Measurements from ENCODE around the gene ADAMTS9. TPM values are rescaled to one million over a fixed set of nuclear protein-coding genes. Genes with fewer than 3 reads are reported as not detected.

Gene ADAMTS9
- total and polyA plus RNA-seq, 4 donors, result 7.0 to 212 (median 91.2) TPM

DNA sequence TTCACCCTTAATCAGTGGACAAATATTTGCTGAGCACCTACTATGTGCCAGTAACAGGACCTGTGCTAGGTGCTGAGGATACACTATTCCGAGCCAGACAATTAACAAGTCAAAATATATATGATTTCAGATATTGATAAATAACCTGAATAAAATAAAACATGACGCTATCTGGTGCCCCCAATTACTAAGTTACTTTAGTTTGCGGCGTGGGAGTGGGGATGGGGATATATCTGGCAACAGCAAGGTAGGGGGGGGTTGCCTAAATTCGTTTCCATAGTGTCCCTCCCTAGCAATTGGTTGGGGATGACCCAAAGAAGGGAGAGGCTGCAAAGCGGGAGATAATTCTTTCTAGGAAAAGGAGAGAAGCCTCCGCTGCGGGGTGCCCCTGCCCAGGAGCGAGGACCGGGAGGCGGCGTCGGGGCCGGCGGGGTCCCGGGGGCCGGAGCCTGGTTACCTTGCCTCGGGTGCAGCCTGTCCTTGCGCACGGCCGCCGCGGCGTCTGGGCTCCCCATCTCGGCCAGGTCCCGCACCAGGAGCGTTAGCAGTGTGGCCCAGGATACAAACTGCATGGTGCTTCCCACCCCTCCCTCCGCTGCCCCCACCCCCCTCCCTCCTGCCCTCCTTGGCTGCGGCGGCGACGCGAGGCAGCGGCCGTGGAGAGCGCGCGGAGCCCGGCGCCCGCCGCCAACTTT lies 567 bp downstream of the ADAMTS9 start:
- Histone ChIP-seq H3K9me3 (ENCODE audit: control insufficient read depth, low read length) (no peaks in the 10 kb centered on the region), H3K36me3 (ENCODE audit: control insufficient read depth in 1 of 2, insufficient read depth in 2 of 2, low read length in 1 of 2) (no peaks in the 10 kb centered on the region), H3K27me3 (ENCODE audit: control insufficient read depth in 1 of 2, insufficient read depth in 2 of 2, low read length in 1 of 2) (no peaks in the 10 kb centered on the region), H3K4me1 (ENCODE audit: control insufficient read depth in 1 of 2, insufficient read depth in 2 of 2, low read length in 2 of 2) (peaks cover 0 to 9% of the 10 kb centered on the region in 2 donors), H3K27ac (ENCODE audit: low read depth in 1 of 2, low read length in 2 of 2) (peak overlapping the region; percentile 68 to 92), H3K4me3 (ENCODE audit: low read length in 2 of 2) (peak overlapping the region; percentile 76 to 88)
- 0 to 1% methylated on average over 26 to 42 of the region's 42 CpGs for WGBS, 2 donors
- intact Hi-C loops (cut with DNase I), result loop anchor here (2.0 to 10.0 kb wide), 8 partner anchors 50 to 558 kb away; no protein-coding TSS in a partner anchor
- DNase-seq (peak in 1 of 2 donors; percentile 55), ATAC-seq (ENCODE audit: low FRiP score) (no peak)

DNA sequence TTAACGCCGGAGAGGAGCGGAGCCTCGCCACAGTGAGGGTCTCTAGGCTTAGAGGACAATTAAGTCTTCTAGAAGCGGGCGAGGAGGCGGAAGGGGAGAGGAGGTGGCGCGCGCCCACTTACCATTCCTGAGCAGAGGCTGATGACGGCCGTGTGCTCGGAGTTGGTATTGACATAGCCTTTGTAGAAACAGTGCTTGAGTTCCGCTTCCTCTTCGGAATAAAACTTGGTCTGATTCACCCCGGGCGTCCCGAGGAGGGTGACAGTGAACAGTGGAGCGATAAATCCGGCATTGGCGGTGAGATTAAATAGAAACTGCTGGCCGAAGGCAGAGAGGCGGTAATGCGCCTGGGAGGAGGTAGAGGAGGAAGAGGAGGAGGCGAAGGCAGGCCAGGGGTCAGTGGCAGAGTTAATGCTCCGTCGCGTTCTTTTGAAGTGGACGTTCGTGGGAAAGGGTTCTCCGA lies 1.3 kb downstream of the ADAMTS9 start:
- no peak for DNase-seq
- Histone ChIP-seq H3K27me3 (ENCODE audit: control insufficient read depth in 1 of 2, insufficient read depth in 2 of 2, low read length in 1 of 2) (no peaks in the 10 kb centered on the region), H3K36me3 (ENCODE audit: control insufficient read depth in 1 of 2, insufficient read depth in 2 of 2, low read length in 1 of 2) (no peaks in the 10 kb centered on the region), H3K4me3 (ENCODE audit: low read length in 2 of 2) (peak overlapping the region; percentile 76 to 88), H3K4me1 (ENCODE audit: control insufficient read depth in 1 of 2, insufficient read depth in 2 of 2, low read length in 2 of 2) (peaks cover 0 to 9% of the 10 kb centered on the region in 2 donors), H3K27ac (ENCODE audit: low read depth in 1 of 2, low read length in 2 of 2) (peak overlapping the region; percentile 16 to 92), H3K9me3 (ENCODE audit: control insufficient read depth, low read length) (no peaks in the 10 kb centered on the region)
- ATAC-seq (ENCODE audit: low FRiP score), result peak; percentile 45
- intact Hi-C loops (cut with DNase I), result loop anchor here (2.0 to 10.0 kb wide), 8 partner anchors 51 to 558 kb away; no protein-coding TSS in a partner anchor
- WGBS, 2 donors, result 0 to 1% methylated on average over 31 of the region's 31 CpGs

DNA sequence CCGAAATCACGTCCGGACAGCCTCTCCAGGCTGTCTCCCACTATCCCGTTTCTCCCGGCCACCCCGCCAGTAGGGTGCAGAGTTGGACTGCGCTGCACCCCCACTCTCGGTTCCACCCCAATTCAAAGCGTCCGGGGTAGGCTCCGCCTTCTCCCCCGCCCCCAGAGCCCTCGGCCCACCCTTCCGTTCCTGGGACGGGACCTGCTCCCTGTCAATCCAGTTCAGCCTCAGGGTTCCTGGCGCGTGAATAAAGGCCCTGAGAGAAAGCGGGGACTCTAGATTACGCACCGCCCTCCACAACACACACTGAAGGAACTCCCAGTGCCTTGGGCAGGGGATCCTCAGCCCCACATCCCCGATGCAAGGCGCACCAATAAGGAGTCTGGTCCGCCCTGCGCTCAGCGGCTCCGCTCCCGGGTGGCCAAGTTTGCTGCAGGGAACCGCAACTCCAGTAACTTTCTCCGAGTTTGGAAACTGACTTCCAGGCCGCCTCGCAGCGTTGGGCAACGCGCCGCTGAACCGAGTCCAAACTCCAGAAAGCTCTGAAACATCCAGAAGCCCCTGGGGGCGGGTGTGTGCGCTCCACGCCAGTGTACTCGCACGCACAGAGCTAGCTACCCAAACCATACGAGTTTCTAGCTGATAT lies 1.9 kb downstream of the ADAMTS9 start:
- Histone ChIP-seq H3K4me3 (ENCODE audit: low read length in 2 of 2) (peak overlapping the region; percentile 76 to 88), H3K9me3 (ENCODE audit: control insufficient read depth, low read length) (no peaks in the 10 kb centered on the region), H3K27me3 (ENCODE audit: control insufficient read depth in 1 of 2, insufficient read depth in 2 of 2, low read length in 1 of 2) (no peaks in the 10 kb centered on the region), H3K36me3 (ENCODE audit: control insufficient read depth in 1 of 2, insufficient read depth in 2 of 2, low read length in 1 of 2) (peaks cover 0 to under 1% of the 10 kb centered on the region in 2 donors), H3K4me1 (ENCODE audit: control insufficient read depth in 1 of 2, insufficient read depth in 2 of 2, low read length in 2 of 2) (peaks cover 0 to 13% of the 10 kb centered on the region in 2 donors), H3K27ac (ENCODE audit: low read depth in 1 of 2, low read length in 2 of 2) (peak overlapping the region; percentile 84 to 97)
- peak; percentile 93 for ATAC-seq (ENCODE audit: low FRiP score)
- intact Hi-C loops (cut with DNase I), result loop anchor here (2.0 to 10.0 kb wide), 8 partner anchors 51 to 559 kb away; no protein-coding TSS in a partner anchor
- peak; percentile 93 to 96 for DNase-seq
- 0% methylated on average over 42 of the region's 42 CpGs for WGBS, 2 donors

DNA sequence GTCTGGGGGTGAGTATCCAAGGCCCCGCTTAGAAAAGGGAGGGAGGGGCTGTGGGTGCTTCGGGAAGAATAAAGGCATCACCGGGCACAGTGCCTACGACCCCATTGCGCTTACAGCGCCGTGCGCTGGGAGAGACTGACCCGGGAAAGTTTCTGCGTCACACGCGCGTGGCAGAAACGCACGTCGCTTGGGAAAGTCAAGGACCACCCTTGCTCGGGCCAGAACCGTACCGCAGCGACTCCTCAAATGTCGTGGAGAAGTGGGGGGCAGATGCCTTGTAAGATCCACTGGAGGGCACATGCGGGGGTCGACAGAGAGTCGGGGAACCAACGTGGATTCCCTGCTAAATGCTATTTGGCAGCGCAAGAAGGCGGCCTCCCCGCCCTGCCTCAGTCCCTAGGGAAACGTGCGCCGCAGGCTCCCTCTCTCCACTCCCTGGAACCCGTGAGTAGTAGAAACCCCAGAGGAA lies 2.4 kb downstream of the ADAMTS9 start:
- Histone ChIP-seq H3K36me3 (ENCODE audit: control insufficient read depth in 1 of 2, insufficient read depth in 2 of 2, low read length in 1 of 2) (peaks cover 1 to 2% of the 10 kb centered on the region in 2 donors), H3K27ac (ENCODE audit: low read depth in 1 of 2, low read length in 2 of 2) (peak overlapping the region; percentile 84 to 97), H3K9me3 (ENCODE audit: control insufficient read depth, low read length) (no peaks in the 10 kb centered on the region), H3K4me3 (ENCODE audit: low read length in 2 of 2) (peak overlapping the region; percentile 76 to 88), H3K4me1 (ENCODE audit: control insufficient read depth in 1 of 2, insufficient read depth in 2 of 2, low read length in 2 of 2) (peaks cover 0 to 13% of the 10 kb centered on the region in 2 donors), H3K27me3 (ENCODE audit: control insufficient read depth in 1 of 2, insufficient read depth in 2 of 2, low read length in 1 of 2) (no peaks in the 10 kb centered on the region)
- intact Hi-C loops (cut with DNase I), result loop anchor here (5.0 to 10.0 kb wide), 7 partner anchors 52 to 559 kb away; no protein-coding TSS in a partner anchor
- 0 to 1% methylated on average over 32 of the region's 32 CpGs for WGBS, 2 donors
- ATAC-seq (ENCODE audit: low FRiP score), result peak; percentile 57
- DNase-seq, result peak; percentile 74 to 85

DNA sequence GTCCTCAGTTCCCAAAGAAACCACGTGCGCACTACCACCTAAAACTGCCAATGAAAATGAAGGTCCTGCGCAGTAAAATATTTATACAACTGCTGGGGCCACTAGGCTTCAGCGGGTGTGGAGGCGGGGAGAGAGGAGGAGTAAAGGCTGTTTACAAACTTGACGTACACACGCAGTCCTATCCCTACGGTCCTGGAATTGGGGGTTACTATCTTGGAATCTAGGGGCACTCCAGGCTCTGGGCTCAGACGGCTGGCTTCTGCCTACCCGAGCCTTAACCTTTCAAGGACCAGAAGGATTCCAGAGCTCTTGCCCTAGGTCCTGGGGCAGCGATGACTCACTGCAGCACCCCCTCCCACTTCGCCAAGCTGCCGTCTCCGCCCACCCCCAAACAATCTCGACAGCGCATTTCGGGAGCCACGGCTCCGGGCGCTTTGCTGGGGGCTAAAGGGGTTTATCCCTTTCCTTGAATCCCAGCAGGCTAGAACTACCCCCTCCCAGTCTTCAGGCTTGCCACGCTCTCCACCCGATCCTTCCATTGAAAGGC lies 3.0 kb downstream of the ADAMTS9 start:
- no peaks in the 10 kb centered on the region for H3K9me3 ChIP-seq (ENCODE audit: control insufficient read depth, low read length)
- intact Hi-C loops (cut with DNase I), result loop anchor here (5.0 to 10.0 kb wide), 7 partner anchors 53 to 560 kb away; no protein-coding TSS in a partner anchor
- WGBS, 2 donors, result 1% methylated on average over 22 of the region's 22 CpGs
- H3K36me3 ChIP-seq (ENCODE audit: control insufficient read depth in 1 of 2, insufficient read depth in 2 of 2, low read length in 1 of 2), result peaks cover 2 to 3% of the 10 kb centered on the region in 2 donors
- H3K27ac ChIP-seq (ENCODE audit: low read depth in 1 of 2, low read length in 2 of 2), result peak overlapping the region; percentile 84 to 97
- peak; percentile 62 for ATAC-seq (ENCODE audit: low FRiP score)
- DNase-seq, result peak; percentile 72 to 87
- peak overlapping the region; percentile 76 to 88 for H3K4me3 ChIP-seq (ENCODE audit: low read length in 2 of 2)
- H3K27me3 ChIP-seq (ENCODE audit: control insufficient read depth in 1 of 2, insufficient read depth in 2 of 2, low read length in 1 of 2), result no peaks in the 10 kb centered on the region
- H3K4me1 ChIP-seq (ENCODE audit: control insufficient read depth in 1 of 2, insufficient read depth in 2 of 2, low read length in 2 of 2), result peaks cover 0 to 13% of the 10 kb centered on the region in 2 donors

DNA sequence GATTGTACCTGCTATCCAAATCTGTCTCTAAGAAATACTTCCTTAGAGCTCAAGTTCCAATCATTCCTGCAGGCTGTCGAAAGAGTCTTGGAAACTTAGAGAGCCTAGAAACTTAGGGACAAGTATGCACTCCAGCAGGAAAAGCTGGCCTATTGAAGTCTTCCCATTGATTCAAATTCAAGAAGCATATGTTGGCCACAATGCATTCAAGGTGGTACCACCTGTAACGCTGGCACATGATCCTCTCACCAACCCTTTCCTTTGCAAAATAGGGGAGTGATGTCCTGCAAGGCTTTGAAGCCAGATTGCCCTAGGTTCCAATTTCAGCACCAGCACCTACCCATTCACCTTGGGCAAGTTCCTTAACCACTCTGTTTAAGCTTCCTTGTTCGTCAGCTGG lies 6.0 kb downstream of the ADAMTS9 start:
- Histone ChIP-seq H3K27me3 (ENCODE audit: control insufficient read depth in 1 of 2, insufficient read depth in 2 of 2, low read length in 1 of 2) (no peaks in the 10 kb centered on the region), H3K4me3 (ENCODE audit: low read length in 2 of 2) (no peak overlapping the region), H3K4me1 (ENCODE audit: control insufficient read depth in 1 of 2, insufficient read depth in 2 of 2, low read length in 2 of 2) (peaks cover 9 to 10% of the 10 kb centered on the region in 2 donors), H3K9me3 (ENCODE audit: control insufficient read depth, low read length) (no peaks in the 10 kb centered on the region), H3K27ac (ENCODE audit: low read depth in 1 of 2, low read length in 2 of 2) (no peak overlapping the region), H3K36me3 (ENCODE audit: control insufficient read depth in 1 of 2, insufficient read depth in 2 of 2, low read length in 1 of 2) (peaks cover 2 to 6% of the 10 kb centered on the region in 2 donors)
- 42 to 54% methylated on average over 3 of the region's 3 CpGs for WGBS, 2 donors
- DNase-seq (no peak), ATAC-seq (ENCODE audit: low FRiP score) (no peak)
- intact Hi-C loops (cut with DNase I), result loop anchor here (10.0 kb wide), 3 partner anchors 143 to 563 kb away; no protein-coding TSS in a partner anchor

DNA sequence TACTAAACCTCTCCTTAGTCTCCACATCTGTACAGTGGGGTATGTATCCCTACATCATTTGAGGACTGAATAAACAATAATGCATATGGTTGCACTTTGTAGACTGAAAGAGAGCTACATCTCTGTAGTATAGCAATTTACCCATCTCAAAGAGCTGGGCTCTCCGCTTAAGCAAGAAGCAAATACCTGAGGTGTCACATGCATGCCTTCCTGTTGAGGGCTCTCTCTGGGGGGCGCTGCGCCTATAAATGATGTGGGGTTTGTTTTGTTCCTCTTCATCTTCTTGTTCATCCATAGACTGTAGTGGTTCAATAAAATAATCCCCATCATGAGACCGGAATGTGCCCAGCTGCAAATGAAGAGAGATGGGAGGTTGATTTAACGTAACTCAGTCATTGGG lies 6.8 kb downstream of the ADAMTS9 start:
- H3K36me3 ChIP-seq (ENCODE audit: control insufficient read depth in 1 of 2, insufficient read depth in 2 of 2, low read length in 1 of 2), result peaks cover 2 to 6% of the 10 kb centered on the region in 2 donors
- H3K27me3 ChIP-seq (ENCODE audit: control insufficient read depth in 1 of 2, insufficient read depth in 2 of 2, low read length in 1 of 2), result no peaks in the 10 kb centered on the region
- DNase-seq (no peak), ATAC-seq (ENCODE audit: low FRiP score) (no peak)
- H3K4me3 ChIP-seq (ENCODE audit: low read length in 2 of 2), result no peak overlapping the region
- WGBS, 2 donors, result 81 to 89% methylated on average over 5 of the region's 5 CpGs
- intact Hi-C loops (cut with DNase I), result loop anchor here (10.0 kb wide), 3 partner anchors 144 to 564 kb away; no protein-coding TSS in a partner anchor
- peak overlapping the region in 1 of 2 donors; percentile 12 for H3K27ac ChIP-seq (ENCODE audit: low read depth in 1 of 2, low read length in 2 of 2)
- no peaks in the 10 kb centered on the region for H3K9me3 ChIP-seq (ENCODE audit: control insufficient read depth, low read length)
- H3K4me1 ChIP-seq (ENCODE audit: control insufficient read depth in 1 of 2, insufficient read depth in 2 of 2, low read length in 2 of 2), result peaks cover 9 to 10% of the 10 kb centered on the region in 2 donors

DNA sequence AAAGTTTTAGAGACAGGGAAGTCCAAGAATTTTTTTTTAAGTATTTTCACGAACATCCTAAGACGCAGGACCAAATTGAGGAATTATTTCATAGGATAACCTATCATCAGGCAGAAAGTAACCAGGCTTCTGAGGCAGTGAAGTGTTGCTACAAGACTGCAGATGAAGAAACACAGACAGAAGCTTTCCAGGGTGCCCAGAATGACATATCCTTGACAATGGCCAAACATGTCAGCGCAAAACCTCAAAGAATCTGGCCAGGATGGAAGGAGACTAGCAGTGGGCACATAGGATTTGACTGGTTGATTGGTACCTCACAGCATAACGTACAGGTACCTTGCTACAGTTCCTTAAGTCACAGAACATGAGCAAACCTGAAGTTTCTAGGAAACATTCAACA lies 7.5 kb downstream of the ADAMTS9 start:
- Histone ChIP-seq H3K4me1 (ENCODE audit: control insufficient read depth in 1 of 2, insufficient read depth in 2 of 2, low read length in 2 of 2) (peaks cover 9 to 10% of the 10 kb centered on the region in 2 donors), H3K27ac (ENCODE audit: low read depth in 1 of 2, low read length in 2 of 2) (no peak overlapping the region), H3K4me3 (ENCODE audit: low read length in 2 of 2) (no peak overlapping the region), H3K27me3 (ENCODE audit: control insufficient read depth in 1 of 2, insufficient read depth in 2 of 2, low read length in 1 of 2) (no peaks in the 10 kb centered on the region), H3K9me3 (ENCODE audit: control insufficient read depth, low read length) (no peaks in the 10 kb centered on the region), H3K36me3 (ENCODE audit: control insufficient read depth in 1 of 2, insufficient read depth in 2 of 2, low read length in 1 of 2) (peaks cover 2 to 6% of the 10 kb centered on the region in 2 donors)
- no peak for ATAC-seq (ENCODE audit: low FRiP score)
- DNase-seq, result no peak
- 92 to 96% methylated on average over 4 of the region's 4 CpGs for WGBS, 2 donors
- intact Hi-C loops (cut with DNase I), result loop anchor here (10.0 kb wide), 3 partner anchors 144 to 564 kb away; no protein-coding TSS in a partner anchor
